Thyroid gland (tissue), 4 donors: ENCODE results near the gene TANGO2.

ENCODE experiments used
- CTCF ChIP-seq, 6 experiments: fragments of 200-600 bp in 3 of 6; fragments of 450-650 bp in 3 of 6; sonication (generic) in 3 of 6; IDR thresholded peaks; one replicate each; pipeline ENCODE4 v1.5.1; 2016 to 2019; ENCODE audit warnings: antibody characterized with exemption in 6 of 6, mild to moderate bottlenecking in 2 of 6, inconsistent platforms in 1 of 6, moderate library complexity in 1 of 6
- POLR2A ChIP-seq, 2 donors: fragments of 450-650 bp; IDR thresholded peaks; one replicate each; pipeline ENCODE4 v1.6.1; 2017; ENCODE audit warnings: antibody characterized with exemption in 2 of 2, mild to moderate bottlenecking in 2 of 2, moderate library complexity in 1 of 2

GRCh38 chr22:20044495-20045151 lies 23.7 kb downstream of the TANGO2 start:
- no peak for TF ChIP-seq CTCF (IDR thresholded peaks at IDR 0.05)
- no peak for TF ChIP-seq POLR2A (IDR thresholded peaks at IDR 0.05)
